ENCODE measurements around the gene MYO3B.
"Not testable (repeated sequence)": the region's sequence is repeated elsewhere in the genome, so short reads cannot be mapped to it uniquely, and the experiment has no call there.

MYO3B gene

GRCh38 chr2:170196963-170197362 is 19.0 kb downstream of the MYO3B start:
- Histone ChIP-seq H3K27me3 (ENCODE audit: insufficient read depth, low read length) (no peaks in the 10 kb centered on the region), H3K9ac (ENCODE audit: low read depth, low read length) (no peak overlapping the region), H3K36me3 (ENCODE audit: insufficient read depth, low read depth, low read length) (no peaks in the 10 kb centered on the region), H3K4me1 (ENCODE audit: insufficient read depth, low read length) (peaks cover 2% of the 10 kb centered on the region; the same call in 1 of the 2 replicates), H3K4me3 (ENCODE audit: low read length) (no peak overlapping the region), H3K9me3 (ENCODE audit: insufficient read depth, low read depth, low read length) (no peaks in the 10 kb centered on the region), H3K27ac (ENCODE audit: low read length) (no peak overlapping the region)

GRCh38 chr2:170201275-170201674 is 23.3 kb downstream of the MYO3B start:
- Histone ChIP-seq H3K4me3 (ENCODE audit: low read length) (no peak overlapping the region), H3K9me3 (ENCODE audit: insufficient read depth, low read depth, low read length) (no peaks in the 10 kb centered on the region), H3K27me3 (ENCODE audit: insufficient read depth, low read length) (no peaks in the 10 kb centered on the region), H3K4me1 (ENCODE audit: insufficient read depth, low read length) (peaks cover 2% of the 10 kb centered on the region; the same call in 1 of the 2 replicates), H3K27ac (ENCODE audit: low read length) (no peak overlapping the region), H3K36me3 (ENCODE audit: insufficient read depth, low read depth, low read length) (no peaks in the 10 kb centered on the region), H3K9ac (ENCODE audit: low read depth, low read length) (no peak overlapping the region)

GRCh38 chr2:170201734-170202393 is 23.9 kb downstream of the MYO3B start:
- no peaks in the 10 kb centered on the region for H3K27me3 ChIP-seq (ENCODE audit: insufficient read depth, low read length)
- no peak overlapping the region for H3K4me3 ChIP-seq (ENCODE audit: low read length)
- H3K36me3 ChIP-seq (ENCODE audit: insufficient read depth, low read depth, low read length), result no peaks in the 10 kb centered on the region
- no peak overlapping the region for H3K27ac ChIP-seq (ENCODE audit: low read length)
- H3K9me3 ChIP-seq (ENCODE audit: insufficient read depth, low read depth, low read length), result peaks cover 1% of the 10 kb centered on the region; the same call in 1 of the 2 replicates
- peaks cover 2% of the 10 kb centered on the region; the same call in 1 of the 2 replicates for H3K4me1 ChIP-seq (ENCODE audit: insufficient read depth, low read length)
- no peak overlapping the region for H3K9ac ChIP-seq (ENCODE audit: low read depth, low read length)

GRCh38 chr2:170202437-170202836 is 24.5 kb downstream of the MYO3B start:
- Histone ChIP-seq H3K36me3 (ENCODE audit: insufficient read depth, low read depth, low read length) (no peaks in the 10 kb centered on the region), H3K4me3 (ENCODE audit: low read length) (no peak overlapping the region), H3K4me1 (ENCODE audit: insufficient read depth, low read length) (no peaks in the 10 kb centered on the region), H3K9me3 (ENCODE audit: insufficient read depth, low read depth, low read length) (peaks cover 7% of the 10 kb centered on the region; the same call in 1 of the 2 replicates), H3K27me3 (ENCODE audit: insufficient read depth, low read length) (no peaks in the 10 kb centered on the region), H3K27ac (ENCODE audit: low read length) (no peak overlapping the region), H3K9ac (ENCODE audit: low read depth, low read length) (no peak overlapping the region)

GRCh38 chr2:170204298-170204951 is 26.5 kb downstream of the MYO3B start:
- H3K27ac ChIP-seq (ENCODE audit: low read length), result no peak overlapping the region
- no peaks in the 10 kb centered on the region for H3K4me1 ChIP-seq (ENCODE audit: insufficient read depth, low read length)
- no peak overlapping the region for H3K9ac ChIP-seq (ENCODE audit: low read depth, low read length)
- H3K27me3 ChIP-seq (ENCODE audit: insufficient read depth, low read length), result no peaks in the 10 kb centered on the region
- peaks cover 17% of the 10 kb centered on the region; the same call in 1 of the 2 replicates for H3K9me3 ChIP-seq (ENCODE audit: insufficient read depth, low read depth, low read length)
- H3K4me3 ChIP-seq (ENCODE audit: low read length), result no peak overlapping the region
- no peaks in the 10 kb centered on the region for H3K36me3 ChIP-seq (ENCODE audit: insufficient read depth, low read depth, low read length)

- Histone ChIP-seq H3K4me1 (ENCODE audit: insufficient read depth, low read length) (no peaks in the 10 kb centered on the region), H3K9me3 (ENCODE audit: insufficient read depth, low read depth, low read length) (peaks cover 17% of the 10 kb centered on the region; the same call in 1 of the 2 replicates), H3K27me3 (ENCODE audit: insufficient read depth, low read length) (no peaks in the 10 kb centered on the region), H3K4me3 (ENCODE audit: low read length) (no peak overlapping the region), H3K27ac (ENCODE audit: low read length) (no peak overlapping the region), H3K9ac (ENCODE audit: low read depth, low read length) (no peak overlapping the region), H3K36me3 (ENCODE audit: insufficient read depth, low read depth, low read length) (no peaks in the 10 kb centered on the region)
These were observed 28.3 kb downstream of the MYO3B start for GRCh38 chr2:170206246-170206645.

GRCh38 chr2:170206805-170207407 is 29.0 kb downstream of the MYO3B start:
- H3K9me3 ChIP-seq (ENCODE audit: insufficient read depth, low read depth, low read length), result peaks cover 17% of the 10 kb centered on the region; the same call in 1 of the 2 replicates

GRCh38 chr2:170207901-170208300 is 30.0 kb downstream of the MYO3B start:
- no peaks in the 10 kb centered on the region for H3K27me3 ChIP-seq (ENCODE audit: insufficient read depth, low read length)
- peaks cover 17% of the 10 kb centered on the region; the same call in 1 of the 2 replicates for H3K9me3 ChIP-seq (ENCODE audit: insufficient read depth, low read depth, low read length)
- no peak overlapping the region for H3K27ac ChIP-seq (ENCODE audit: low read length)
- peaks cover 6% of the 10 kb centered on the region; the same call in 1 of the 2 replicates for H3K4me1 ChIP-seq (ENCODE audit: insufficient read depth, low read length)
- H3K9ac ChIP-seq (ENCODE audit: low read depth, low read length), result no peak overlapping the region
- H3K36me3 ChIP-seq (ENCODE audit: insufficient read depth, low read depth, low read length), result no peaks in the 10 kb centered on the region
- no peak overlapping the region for H3K4me3 ChIP-seq (ENCODE audit: low read length)

More at GRCh38 chr2:170206805-170207407, 29.0 kb downstream of the MYO3B start:
- no peak overlapping the region for H3K9ac ChIP-seq (ENCODE audit: low read depth, low read length)
- H3K27ac ChIP-seq (ENCODE audit: low read length), result no peak overlapping the region
- H3K36me3 ChIP-seq (ENCODE audit: insufficient read depth, low read depth, low read length), result no peaks in the 10 kb centered on the region
- no peak overlapping the region for H3K4me3 ChIP-seq (ENCODE audit: low read length)
- no peaks in the 10 kb centered on the region for H3K4me1 ChIP-seq (ENCODE audit: insufficient read depth, low read length)
- no peaks in the 10 kb centered on the region for H3K27me3 ChIP-seq (ENCODE audit: insufficient read depth, low read length)

GRCh38 chr2:170208967-170209366 is 31.0 kb downstream of the MYO3B start:
- peaks cover 14% of the 10 kb centered on the region; the same call in 1 of the 2 replicates for H3K4me1 ChIP-seq (ENCODE audit: insufficient read depth, low read length)
- no peaks in the 10 kb centered on the region for H3K27me3 ChIP-seq (ENCODE audit: insufficient read depth, low read length)
- peaks cover 17% of the 10 kb centered on the region; the same call in 1 of the 2 replicates for H3K9me3 ChIP-seq (ENCODE audit: insufficient read depth, low read depth, low read length)
- no peak overlapping the region for H3K9ac ChIP-seq (ENCODE audit: low read depth, low read length)
- no peak overlapping the region for H3K27ac ChIP-seq (ENCODE audit: low read length)
- H3K36me3 ChIP-seq (ENCODE audit: insufficient read depth, low read depth, low read length), result no peaks in the 10 kb centered on the region
- no peak overlapping the region for H3K4me3 ChIP-seq (ENCODE audit: low read length)

- H3K27ac ChIP-seq (ENCODE audit: low read length), result no peak overlapping the region
These were observed 34.8 kb downstream of the MYO3B start for GRCh38 chr2:170212625-170213280.

GRCh38 chr2:170213281-170213625 is 35.3 kb downstream of the MYO3B start:
- H3K9ac ChIP-seq (ENCODE audit: low read depth, low read length), result 0 out of 2 replicates have a peak overlapping the region, but pooled peaks have one; percentile 21
- H3K27me3 ChIP-seq (ENCODE audit: insufficient read depth, low read length); H3K9me3 ChIP-seq (ENCODE audit: insufficient read depth, low read depth, low read length): not testable (repeated sequence)

More at GRCh38 chr2:170212625-170213280, 34.8 kb downstream of the MYO3B start:
- Histone ChIP-seq H3K4me1 (ENCODE audit: insufficient read depth, low read length) (peaks cover 43% of the 10 kb centered on the region), H3K4me3 (ENCODE audit: low read length) (no peak overlapping the region), H3K36me3 (ENCODE audit: insufficient read depth, low read depth, low read length) (no peaks in the 10 kb centered on the region), H3K9me3 (ENCODE audit: insufficient read depth, low read depth, low read length) (peaks cover 7% of the 10 kb centered on the region; the same call in 1 of the 2 replicates), H3K9ac (ENCODE audit: low read depth, low read length) (0 out of 2 replicates have a peak overlapping the region, but pooled peaks have one; percentile 10), H3K27me3 (ENCODE audit: insufficient read depth, low read length) (no peaks in the 10 kb centered on the region)

More at GRCh38 chr2:170213281-170213625, 35.3 kb downstream of the MYO3B start:
- peaks cover 46% of the 10 kb centered on the region for H3K4me1 ChIP-seq (ENCODE audit: insufficient read depth, low read length)
- not testable (repeated sequence) for H3K4me3 ChIP-seq (ENCODE audit: low read length); H3K36me3 ChIP-seq (ENCODE audit: insufficient read depth, low read depth, low read length); H3K27ac ChIP-seq (ENCODE audit: low read length)
